Activated CD4-positive, alpha-beta T cell treated with anti-CD3 and anti-CD28 coated beads, Interleukin-2, amount 50 U/mL, for 48 hours (primary cell): ENCODE results near the gene CES2.
"Not testable (repeated sequence)": the region's sequence is repeated elsewhere in the genome, so short reads cannot be mapped to it uniquely, and the experiment has no call there.

ENCODE experiments used
- DNase-seq, 2 experiments: peaks; one replicate each; pipeline ENCODE4 v3.0.0-alpha.2; 2020

The CES2 gene

GRCh38 chr16:66991545-66992077 lies 56.3 kb downstream of the CES2 start:
- no peak for DNase-seq

GRCh38 chr16:66993558-66993957 lies 58.2 kb downstream of the CES2 start:
- not testable (repeated sequence) for DNase-seq
